Activated T-helper 1 cell treated with anti-CD3 and anti-CD28 coated beads, Interleukin-12 subunit alpha, Interleukin-12 subunit beta, Interleukin-2, Interleukin-4 antibody, amounts not matched to agents 30 ng/mL and 10 ng/mL and 1 ng/mL, durations not matched to agents 14 hours and 24 hours and 36 hours (primary cell): Measurements from ENCODE around the gene ANKRD39. TPM values are rescaled to one million over a fixed set of nuclear protein-coding genes. Genes with fewer than 3 reads are reported as not detected.
A peak's percentile ranks its signal among the peaks of the same experiment; 100 is the strongest.
"Not testable (repeated sequence)": the region's sequence is repeated elsewhere in the genome, so short reads cannot be mapped to it uniquely, and the experiment has no call there.

Experiments used
- DNase-seq: peaks from one replicate; pipeline ENCODE4 v3.0.0; 2021; ENCODE audit warnings: low spot score
- H3K27ac Mint-ChIP-seq: one replicate; pipeline ENCODE4 v1.8.0; 2021; ENCODE audit warnings: mild to moderate bottlenecking, mixed read lengths
- H3K27me3 Mint-ChIP-seq: one replicate; pipeline ENCODE4 v1.8.0; 2022; ENCODE audit warnings: mild to moderate bottlenecking, moderate library complexity, mixed read lengths; ENCODE audit not compliant: insufficient read depth
- H3K36me3 Mint-ChIP-seq: one replicate; pipeline ENCODE4 v1.8.0; 2021; ENCODE audit warnings: low read depth, mixed read lengths
- H3K4me1 Mint-ChIP-seq: one replicate; pipeline ENCODE4 v1.8.0; 2021; ENCODE audit warnings: low read depth, mixed read lengths
- H3K4me3 Mint-ChIP-seq: one replicate; pipeline ENCODE4 v1.8.0; 2021; ENCODE audit warnings: mild to moderate bottlenecking, moderate library complexity, mixed read lengths
- H3K9me3 Mint-ChIP-seq: one replicate; pipeline ENCODE4 v1.8.0; 2021; ENCODE audit warnings: mixed read lengths
- intact Hi-C: fragments of 100-400 bp; cut with micrococcal nuclease; formaldehyde crosslinking; loops from one replicate; pipeline ENCODE4 v1.15.1; 2024
- total RNA-seq: library from RNA; stranded (reverse); gene quantifications from 2 replicates; pipeline ENCODE4 v1.2.3, GENCODE V29; 2022

The ANKRD39 gene
- total RNA-seq, 1 donor from 2014 or later, result 41.1 TPM

GRCh38 chr2:96865654-96866053, 7.8 kb upstream of the ANKRD39 start:
- peaks cover 22% of the 10 kb centered on the region for H3K4me1 Mint-ChIP-seq
- intact Hi-C loops, result no loop called here
- peaks cover 2% of the 10 kb centered on the region for H3K27me3 Mint-ChIP-seq
- peaks cover 17% of the 10 kb centered on the region for H3K36me3 Mint-ChIP-seq
- peak overlapping the region; percentile 33 for H3K4me3 Mint-ChIP-seq
- H3K27ac Mint-ChIP-seq, result no peak overlapping the region
- no peaks in the 10 kb centered on the region for H3K9me3 Mint-ChIP-seq
- no peak for DNase-seq

GRCh38 chr2:96864343-96865091, 6.7 kb upstream of the ANKRD39 start:
- no peaks in the 10 kb centered on the region for H3K9me3 Mint-ChIP-seq
- no peak for DNase-seq
- intact Hi-C loops, result no loop called here
- H3K27me3 Mint-ChIP-seq, result no peaks in the 10 kb centered on the region
- H3K4me3 Mint-ChIP-seq, result no peak overlapping the region
- H3K4me1 Mint-ChIP-seq, result peaks cover 17% of the 10 kb centered on the region
- no peak overlapping the region for H3K27ac Mint-ChIP-seq
- peaks cover 18% of the 10 kb centered on the region for H3K36me3 Mint-ChIP-seq

- no peak overlapping the region for H3K4me3 Mint-ChIP-seq
- peaks cover 25% of the 10 kb centered on the region for H3K4me1 Mint-ChIP-seq
- no peaks in the 10 kb centered on the region for H3K9me3 Mint-ChIP-seq
- no peaks in the 10 kb centered on the region for H3K27me3 Mint-ChIP-seq
- no peak overlapping the region for H3K27ac Mint-ChIP-seq
- no peak for DNase-seq
- peaks cover 18% of the 10 kb centered on the region for H3K36me3 Mint-ChIP-seq
- intact Hi-C loops, result no loop called here
These were observed 5.9 kb upstream of the ANKRD39 start for GRCh38 chr2:96863575-96864342.

GRCh38 chr2:96863056-96863455, 5.2 kb upstream of the ANKRD39 start:
- H3K27me3 Mint-ChIP-seq, intact Hi-C loops, H3K4me3 Mint-ChIP-seq, H3K27ac Mint-ChIP-seq, DNase-seq, H3K9me3 Mint-ChIP-seq: not testable (repeated sequence)
- Mint-ChIP-seq H3K36me3 (peaks cover 17% of the 10 kb centered on the region), H3K4me1 (peaks cover 24% of the 10 kb centered on the region)

- H3K9me3 Mint-ChIP-seq, result no peaks in the 10 kb centered on the region
- intact Hi-C loops, result no loop called here
These were observed 3.3 kb upstream of the ANKRD39 start for GRCh38 chr2:96861074-96861473.

GRCh38 chr2:96860065-96861029, 2.5 kb upstream of the ANKRD39 start:
- DNase-seq, result no peak
- Mint-ChIP-seq H3K27ac (no peak overlapping the region), H3K4me1 (peaks cover 21% of the 10 kb centered on the region), H3K4me3 (no peak overlapping the region), H3K27me3 (no peaks in the 10 kb centered on the region), H3K9me3 (no peaks in the 10 kb centered on the region), H3K36me3 (peaks cover 9% of the 10 kb centered on the region)
- intact Hi-C loops, result no loop called here

More at GRCh38 chr2:96861074-96861473, 3.3 kb upstream of the ANKRD39 start:
- Mint-ChIP-seq H3K27ac (no peak overlapping the region), H3K27me3 (no peaks in the 10 kb centered on the region), H3K4me3 (no peak overlapping the region), H3K36me3 (peaks cover 13% of the 10 kb centered on the region), H3K4me1 (peaks cover 20% of the 10 kb centered on the region)
- no peak for DNase-seq

- H3K36me3 Mint-ChIP-seq, result peaks cover 10% of the 10 kb centered on the region
- H3K4me1 Mint-ChIP-seq, result peaks cover 26% of the 10 kb centered on the region
- peak overlapping the region; percentile 53 for H3K4me3 Mint-ChIP-seq
- no peak overlapping the region for H3K27ac Mint-ChIP-seq
- intact Hi-C loops, result loop anchor here (5.0 kb wide), 5 partner anchors 97 to 552 kb away; partner anchors contain the start of genes CNNM4, KANSL3, LMAN2L and SNRNP200
- no peaks in the 10 kb centered on the region for H3K9me3 Mint-ChIP-seq
- no peaks in the 10 kb centered on the region for H3K27me3 Mint-ChIP-seq
- DNase-seq, result no peak
These were observed 1.9 kb upstream of the ANKRD39 start for GRCh38 chr2:96859681-96860064.

GRCh38 chr2:96859099-96859649, 1.4 kb upstream of the ANKRD39 start:
- Mint-ChIP-seq H3K9me3 (no peaks in the 10 kb centered on the region), H3K4me3 (peak overlapping the region; percentile 69), H3K4me1 (peaks cover 26% of the 10 kb centered on the region), H3K27ac (peak overlapping the region; percentile 52), H3K36me3 (peaks cover 11% of the 10 kb centered on the region), H3K27me3 (no peaks in the 10 kb centered on the region)
- intact Hi-C loops, result loop anchor here (5.0 kb wide), 5 partner anchors 97 to 552 kb away; partner anchors contain the start of genes CNNM4, KANSL3, LMAN2L and SNRNP200
- no peak for DNase-seq

- Mint-ChIP-seq H3K27me3 (no peaks in the 10 kb centered on the region), H3K36me3 (peaks cover 21% of the 10 kb centered on the region), H3K27ac (peak overlapping the region; percentile 88), H3K4me3 (peak overlapping the region; percentile 85), H3K4me1 (peaks cover 26% of the 10 kb centered on the region), H3K9me3 (no peaks in the 10 kb centered on the region)
- intact Hi-C loops, result loop anchor here (2.0 to 5.0 kb wide), 6 partner anchors 18 to 550 kb away; partner anchors contain the start of genes CNNM4, KANSL3, LMAN2L and SNRNP200
- DNase-seq, result no peak
These were observed 795 bp downstream of the ANKRD39 start for GRCh38 chr2:96856776-96857666.

- Mint-ChIP-seq H3K27ac (no peak overlapping the region), H3K36me3 (peaks cover 26% of the 10 kb centered on the region), H3K9me3 (no peaks in the 10 kb centered on the region), H3K4me3 (no peak overlapping the region), H3K27me3 (no peaks in the 10 kb centered on the region), H3K4me1 (peaks cover 18% of the 10 kb centered on the region)
- intact Hi-C loops, result no loop called here
- no peak for DNase-seq
These were observed 4.5 kb downstream of the ANKRD39 start for GRCh38 chr2:96853321-96853720.

GRCh38 chr2:96852667-96853066, 5.1 kb downstream of the ANKRD39 start:
- H3K4me3 Mint-ChIP-seq, result no peak overlapping the region
- H3K27me3 Mint-ChIP-seq, result no peaks in the 10 kb centered on the region
- H3K4me1 Mint-ChIP-seq, result peaks cover 18% of the 10 kb centered on the region
- peaks cover 30% of the 10 kb centered on the region for H3K36me3 Mint-ChIP-seq
- no peak overlapping the region for H3K27ac Mint-ChIP-seq
- intact Hi-C loops, result no loop called here
- H3K9me3 Mint-ChIP-seq, result no peaks in the 10 kb centered on the region
- no peak for DNase-seq
